PC-9 (cell line): ENCODE measurements around the gene CASS4. TPM values are rescaled to one million over a fixed set of nuclear protein-coding genes. Genes with fewer than 3 reads are reported as not detected.

Experiments
- BruUV-seq: library from RNA; stranded (reverse); fragments of 400-500 nt; replicated peaks from 2 replicates; lab custom pipeline; 2021; lab: Mats Ljungman, UMichigan
- CTCF ChIA-PET: fragments of 300-600 bp; sonication (Branson Sonifier 250); formaldehyde crosslinking; loops from one replicate; lab custom pipeline; 2022; ENCODE audit warnings: antibody characterized with exemption; lab: Charles Lee
- POLR2A ChIA-PET: fragments of 300-600 bp; sonication (Branson Sonifier 250); formaldehyde crosslinking; loops from one replicate; lab custom pipeline; 2022; ENCODE audit warnings: antibody characterized with exemption; ENCODE audit not compliant: unreplicated experiment; lab: Charles Lee
- DNase-seq, 2 experiments: peaks; one replicate each; pipeline versions ENCODE4 v3.0.0 to v3.0.0-alpha.2; 2015 to 2022; ENCODE audit warnings: mixed read lengths in 1 of 2
- H2AFZ ChIP-seq: fragments of 200-600 bp; sonication (generic); 2 replicates; pipeline ENCODE4 v1.8.1; 2017; ENCODE audit warnings: antibody characterized with exemption
- H3F3A ChIP-seq: fragments of 200-600 bp; sonication (generic); 2 replicates; pipeline ENCODE4 v1.8.1; 2017; ENCODE audit warnings: antibody characterized with exemption, mild to moderate bottlenecking, low read depth; ENCODE audit not compliant: insufficient read depth
- H3K27ac ChIP-seq: fragments of 200-600 bp; sonication (generic); 2 replicates; pipeline ENCODE4 v1.6.1; 2016; ENCODE audit warnings: mixed run types
- H3K27me3 ChIP-seq: fragments of 200-600 bp; sonication (generic); 2 replicates; pipeline ENCODE4 v1.6.1; 2016; ENCODE audit warnings: low read depth, mixed run types; ENCODE audit not compliant: insufficient read depth
- H3K36me3 ChIP-seq: fragments of 200-600 bp; sonication (generic); 2 replicates; pipeline ENCODE4 v1.6.1; 2016; ENCODE audit warnings: low read depth, mixed run types
- H3K4me1 ChIP-seq: fragments of 200-600 bp; sonication (generic); replicated peaks from 2 replicates; pipeline ENCODE4 v1.6.1; 2016; ENCODE audit warnings: mixed run types; ENCODE audit not compliant: insufficient read depth
- H3K4me2 ChIP-seq: fragments of 200-600 bp; sonication (generic); 2 replicates; pipeline ENCODE4 v1.6.1; 2017; ENCODE audit warnings: mixed run types
- H3K4me3 ChIP-seq: fragments of 200-600 bp; sonication (generic); 2 replicates; pipeline ENCODE4 v1.6.1; 2016; ENCODE audit warnings: mixed run types
- H3K79me2 ChIP-seq: fragments of 200-600 bp; sonication (generic); 2 replicates; pipeline ENCODE4 v1.6.1; 2017; ENCODE audit warnings: low read depth, mixed run types
- H3K9me2 ChIP-seq: fragments of 200-600 bp; sonication (generic); 2 replicates; pipeline ENCODE4 v1.8.1; 2017; ENCODE audit warnings: mild to moderate bottlenecking; ENCODE audit not compliant: insufficient read depth
- H3K9me3 ChIP-seq: fragments of 200-600 bp; sonication (generic); 2 replicates; pipeline ENCODE4 v1.8.1; 2016; ENCODE audit warnings: low read depth; ENCODE audit not compliant: insufficient read depth
- H4K20me1 ChIP-seq: fragments of 200-600 bp; sonication (generic); 2 replicates; pipeline ENCODE4 v1.8.1; 2017; ENCODE audit not compliant: insufficient read depth
- EZH2 ChIP-seq: fragments of 200-600 bp; sonication (generic); IDR thresholded peaks from 2 replicates; pipeline ENCODE4 v1.8.0; 2017; ENCODE audit warnings: antibody characterized with exemption, low read depth
- intact Hi-C: fragments of 100-400 bp; cut with micrococcal nuclease; formaldehyde crosslinking; loops from one replicate; pipeline ENCODE4 v1.10.0; 2022; ENCODE audit not compliant: unreplicated experiment
- total RNA-seq: library from RNA; stranded (reverse); gene quantifications from 2 replicates; pipeline ENCODE4 v1.2.3, GENCODE V29; 2021
- TF ChIP-seq, protein P1 (sequence below): fragments of 200-600 bp; sonication (generic); conservative IDR thresholded peaks from 2 replicates; pipeline ENCODE4 v1.6.1; 2017; ENCODE audit warnings: mixed run types, antibody characterized with exemption, mild to moderate bottlenecking, moderate library complexity

Gene CASS4
- total RNA-seq, 1 experiment from 2014 or later = 0.15 TPM

DNA sequence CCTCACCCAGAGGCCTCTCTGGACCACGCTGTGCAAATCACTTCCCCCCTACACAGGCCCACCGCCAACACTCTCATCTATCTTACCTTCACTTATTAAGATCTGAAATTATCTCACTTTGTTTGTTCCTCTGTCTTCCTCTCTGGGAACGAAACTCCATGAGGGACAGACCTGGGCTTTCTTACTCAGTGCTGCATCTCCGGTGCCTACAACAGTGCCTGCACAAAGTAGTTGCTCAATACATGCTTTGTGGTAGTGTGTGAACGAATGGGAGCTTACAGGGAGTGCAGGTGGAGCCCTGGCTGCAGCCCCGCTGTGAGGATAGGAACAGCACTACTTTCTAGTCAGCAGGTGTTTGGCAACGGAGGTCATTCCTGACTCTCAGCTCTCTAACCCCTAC is 5.3 kb downstream of the CASS4 start:
- intact Hi-C loops = no loop called here
- CTCF ChIA-PET = no interaction called here
- H3K4me2 ChIP-seq = no peak overlapping the region

DNA sequence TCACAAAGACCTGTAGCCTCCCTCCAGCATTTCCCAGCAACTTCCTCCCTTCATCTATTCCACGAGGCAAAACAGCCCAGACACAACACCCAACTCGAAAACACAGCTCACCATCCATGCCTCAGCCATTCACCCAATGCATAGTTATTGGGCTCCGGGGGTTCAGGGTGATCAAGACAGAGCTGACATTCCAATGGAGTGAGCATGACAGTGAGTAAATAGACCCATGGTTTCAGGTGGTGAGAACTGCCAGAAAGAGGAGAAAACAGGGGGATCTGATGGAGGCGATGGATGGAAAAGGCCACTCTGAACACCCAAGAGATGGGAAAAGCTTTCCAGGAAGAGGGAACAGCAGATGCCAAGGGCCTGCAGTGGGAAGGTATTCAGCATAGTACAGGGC is 5.9 kb downstream of the CASS4 start:
- no peaks in the 10 kb centered on the region for H4K20me1 ChIP-seq
- no peaks in the 10 kb centered on the region for H3K27me3 ChIP-seq
- no peak overlapping the region for H3K4me2 ChIP-seq
- peaks cover 10% of the 10 kb centered on the region; the same call in 1 of the 2 replicates for H3F3A ChIP-seq
- H3K27ac ChIP-seq = no peak overlapping the region
- H3K4me1 ChIP-seq = peaks cover 21% of the 10 kb centered on the region
- TF ChIP-seq, protein P1, sequence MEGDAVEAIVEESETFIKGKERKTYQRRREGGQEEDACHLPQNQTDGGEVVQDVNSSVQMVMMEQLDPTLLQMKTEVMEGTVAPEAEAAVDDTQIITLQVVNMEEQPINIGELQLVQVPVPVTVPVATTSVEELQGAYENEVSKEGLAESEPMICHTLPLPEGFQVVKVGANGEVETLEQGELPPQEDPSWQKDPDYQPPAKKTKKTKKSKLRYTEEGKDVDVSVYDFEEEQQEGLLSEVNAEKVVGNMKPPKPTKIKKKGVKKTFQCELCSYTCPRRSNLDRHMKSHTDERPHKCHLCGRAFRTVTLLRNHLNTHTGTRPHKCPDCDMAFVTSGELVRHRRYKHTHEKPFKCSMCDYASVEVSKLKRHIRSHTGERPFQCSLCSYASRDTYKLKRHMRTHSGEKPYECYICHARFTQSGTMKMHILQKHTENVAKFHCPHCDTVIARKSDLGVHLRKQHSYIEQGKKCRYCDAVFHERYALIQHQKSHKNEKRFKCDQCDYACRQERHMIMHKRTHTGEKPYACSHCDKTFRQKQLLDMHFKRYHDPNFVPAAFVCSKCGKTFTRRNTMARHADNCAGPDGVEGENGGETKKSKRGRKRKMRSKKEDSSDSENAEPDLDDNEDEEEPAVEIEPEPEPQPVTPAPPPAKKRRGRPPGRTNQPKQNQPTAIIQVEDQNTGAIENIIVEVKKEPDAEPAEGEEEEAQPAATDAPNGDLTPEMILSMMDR = no peak
- TF ChIP-seq EZH2 = no peak
- no peaks in the 10 kb centered on the region for H3K9me2 ChIP-seq
- intact Hi-C loops = no loop called here
- no peaks in the 10 kb centered on the region for H3K79me2 ChIP-seq
- no peaks in the 10 kb centered on the region for H3K9me3 ChIP-seq
- no peak for DNase-seq
- no peak overlapping the region for H2AFZ ChIP-seq
- H3K36me3 ChIP-seq = no peaks in the 10 kb centered on the region
- no TSS peak for BruUV-seq
- ChIA-PET CTCF (no interaction called here), POLR2A (no interaction called here)
- no peak overlapping the region for H3K4me3 ChIP-seq

More for the DNA sequence above, 5.3 kb downstream of the CASS4 start:
- Histone ChIP-seq H3K27me3 (no peaks in the 10 kb centered on the region), H3K79me2 (no peaks in the 10 kb centered on the region), H3F3A (peaks cover 5% of the 10 kb centered on the region; the same call in 1 of the 2 replicates), H3K36me3 (no peaks in the 10 kb centered on the region), H3K9me2 (no peaks in the 10 kb centered on the region), H3K27ac (no peak overlapping the region), H3K9me3 (no peaks in the 10 kb centered on the region), H3K4me3 (no peak overlapping the region), H2AFZ (no peak overlapping the region), H4K20me1 (no peaks in the 10 kb centered on the region), H3K4me1 (peaks cover 16% of the 10 kb centered on the region)
- POLR2A ChIA-PET = no interaction called here
- no peak for TF ChIP-seq EZH2
- TF ChIP-seq, protein P1 = no peak
- DNase-seq = no peak
- no TSS peak for BruUV-seq

DNA sequence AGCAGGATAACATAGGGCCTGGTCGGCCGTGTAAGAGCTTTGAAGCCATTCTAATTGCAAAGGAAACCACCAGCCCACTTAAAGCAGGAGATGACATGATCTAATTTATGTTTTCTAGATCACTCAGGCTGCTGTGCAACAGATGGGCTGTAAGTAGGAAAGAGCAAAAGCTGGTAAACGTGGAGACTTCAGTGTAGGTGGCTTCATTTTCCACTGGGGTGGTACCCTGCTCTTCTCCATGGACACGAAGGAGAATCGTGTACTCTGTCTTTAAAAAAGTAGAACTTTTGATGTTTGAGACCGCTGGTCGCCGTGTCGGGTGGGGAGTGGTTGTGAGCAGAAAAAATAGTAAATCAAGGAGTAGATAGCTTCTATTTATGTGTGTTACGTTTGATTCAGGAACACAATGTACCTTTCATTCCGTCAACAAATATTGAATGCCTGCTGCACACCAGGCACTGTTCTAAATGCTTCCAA is 6.4 kb downstream of the CASS4 start:
- Histone ChIP-seq H3F3A (peaks cover 11% of the 10 kb centered on the region; the same call in 1 of the 2 replicates), H4K20me1 (no peaks in the 10 kb centered on the region), H3K36me3 (no peaks in the 10 kb centered on the region), H3K79me2 (no peaks in the 10 kb centered on the region), H3K4me1 (peaks cover 27% of the 10 kb centered on the region), H3K27me3 (no peaks in the 10 kb centered on the region), H3K9me2 (no peaks in the 10 kb centered on the region), H3K4me3 (no peak overlapping the region), H2AFZ (no peak overlapping the region), H3K27ac (no peak overlapping the region), H3K9me3 (no peaks in the 10 kb centered on the region), H3K4me2 (no peak overlapping the region)
- intact Hi-C loops = no loop called here
- DNase-seq = no peak
- BruUV-seq = no TSS peak
- ChIA-PET POLR2A (no interaction called here), CTCF (no interaction called here)
- TF ChIP-seq EZH2 = no peak
- TF ChIP-seq, protein P1 = no peak
